PC-9 (cell line): ENCODE measurements around the gene OSBPL10.

Source experiments
- CTCF ChIP-seq: fragments of 200-600 bp; sonication (generic); conservative IDR thresholded peaks from 2 replicates; pipeline ENCODE4 v1.6.1; 2017; ENCODE audit warnings: mixed run types, antibody characterized with exemption, mild to moderate bottlenecking, moderate library complexity
- EZH2 ChIP-seq: fragments of 200-600 bp; sonication (generic); IDR thresholded peaks from 2 replicates; pipeline ENCODE4 v1.8.0; 2017; ENCODE audit warnings: antibody characterized with exemption, low read depth

- no peak for TF ChIP-seq CTCF
- no peak for TF ChIP-seq EZH2
Observed at GRCh38 chr3:31880020-31880419, 101.0 kb downstream of the OSBPL10 start.
